GM18511 (cell line): ENCODE data around the gene RGMA.
A peak's percentile ranks its signal among the peaks of the same experiment; 100 is the strongest.

ENCODE experiments used
- ATAC-seq: cut with Tn5 transposase; IDR thresholded peaks from one replicate; pipeline ENCODE4 v1.9.1; 2021; ENCODE audit warnings: mild to moderate bottlenecking, moderate library complexity; ENCODE audit not compliant: unreplicated experiment

The RGMA gene, protein sequence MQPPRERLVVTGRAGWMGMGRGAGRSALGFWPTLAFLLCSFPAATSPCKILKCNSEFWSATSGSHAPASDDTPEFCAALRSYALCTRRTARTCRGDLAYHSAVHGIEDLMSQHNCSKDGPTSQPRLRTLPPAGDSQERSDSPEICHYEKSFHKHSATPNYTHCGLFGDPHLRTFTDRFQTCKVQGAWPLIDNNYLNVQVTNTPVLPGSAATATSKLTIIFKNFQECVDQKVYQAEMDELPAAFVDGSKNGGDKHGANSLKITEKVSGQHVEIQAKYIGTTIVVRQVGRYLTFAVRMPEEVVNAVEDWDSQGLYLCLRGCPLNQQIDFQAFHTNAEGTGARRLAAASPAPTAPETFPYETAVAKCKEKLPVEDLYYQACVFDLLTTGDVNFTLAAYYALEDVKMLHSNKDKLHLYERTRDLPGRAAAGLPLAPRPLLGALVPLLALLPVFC

DNA sequence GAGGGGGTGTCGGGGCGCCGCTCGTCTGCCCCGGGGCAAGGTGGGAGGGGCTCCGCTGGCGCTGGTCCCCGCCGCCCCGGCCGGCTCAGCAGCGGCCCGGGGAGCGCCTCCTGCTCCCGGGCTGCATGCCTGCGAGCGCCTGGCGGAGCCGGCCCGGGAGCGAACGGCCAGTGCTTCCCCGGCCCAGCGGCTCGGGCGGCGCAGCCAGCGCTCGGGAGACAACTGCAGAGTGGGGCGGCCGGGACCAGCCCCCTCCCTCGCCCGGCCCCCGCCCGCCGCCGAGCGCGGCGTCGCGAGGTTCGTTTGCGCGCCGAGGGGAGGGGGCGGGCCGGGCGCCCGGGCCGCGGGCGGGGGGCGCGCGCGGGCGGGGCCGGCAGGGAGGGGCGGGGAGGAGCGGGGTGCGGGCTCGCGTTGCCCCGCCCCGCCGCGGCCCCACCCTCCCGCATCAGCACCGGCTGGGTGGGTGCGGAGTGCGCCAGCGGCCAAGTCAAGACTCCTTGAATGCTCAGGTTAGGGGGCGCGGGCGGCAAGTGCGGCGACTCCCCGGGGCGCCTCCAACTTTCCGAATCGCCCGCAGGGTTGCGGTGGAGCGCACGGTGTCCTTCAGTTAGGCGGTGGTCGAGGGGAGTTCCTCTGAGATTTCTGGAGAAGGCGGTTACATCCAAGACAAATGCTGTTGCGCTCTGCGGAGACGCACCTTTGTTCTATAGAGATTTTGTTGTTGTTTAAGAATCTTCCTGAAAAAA, at the start of gene RGMA:
Gene RGMA, minus strand, starts transcription at position 231 of the 746 bp plus-strand sequence. CDS start 279 bp downstream, outside the sequence.
- peak; percentile 15 for ATAC-seq

DNA sequence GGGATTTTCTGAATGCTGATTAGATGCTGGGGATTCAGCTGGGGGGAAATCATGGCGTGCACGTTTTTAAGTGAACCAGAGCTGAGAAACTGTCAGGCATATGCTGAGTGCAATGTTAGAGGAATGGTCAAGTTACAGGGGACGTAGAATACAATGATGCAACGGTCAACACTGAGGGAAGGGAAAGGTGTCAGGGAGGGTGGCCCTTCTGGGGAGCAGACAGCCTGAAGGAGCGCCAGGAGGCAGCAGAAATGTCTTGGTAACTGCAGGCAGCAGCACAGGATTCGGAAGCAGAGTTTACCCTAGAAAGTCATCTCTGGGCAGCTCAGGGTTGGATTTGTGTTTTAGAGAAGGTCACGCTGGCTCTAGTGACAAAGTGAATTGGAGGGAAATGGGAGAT, 47.6 kb upstream of the RGMA start:
- ATAC-seq: no peak

DNA sequence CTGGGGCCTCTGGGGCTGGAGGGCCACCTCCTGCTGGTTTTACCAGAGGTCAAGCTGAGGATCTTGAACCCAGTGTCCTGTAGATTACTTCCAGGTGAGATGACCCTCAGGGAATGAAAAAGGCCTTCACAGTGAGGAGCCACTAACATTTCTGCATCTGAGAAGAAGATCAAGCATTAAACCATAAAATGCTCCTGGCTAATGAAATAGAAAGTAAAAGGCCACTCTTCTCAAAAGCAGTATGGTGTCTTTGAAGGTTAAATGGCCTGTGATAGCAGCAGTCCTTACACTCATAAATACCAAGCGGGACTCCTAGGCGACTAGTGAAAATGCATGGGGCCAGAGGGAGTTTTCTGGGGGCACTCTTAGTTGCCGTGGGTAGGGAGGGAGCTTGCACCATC, 47.0 kb upstream of the RGMA start:
- no peak for ATAC-seq

DNA sequence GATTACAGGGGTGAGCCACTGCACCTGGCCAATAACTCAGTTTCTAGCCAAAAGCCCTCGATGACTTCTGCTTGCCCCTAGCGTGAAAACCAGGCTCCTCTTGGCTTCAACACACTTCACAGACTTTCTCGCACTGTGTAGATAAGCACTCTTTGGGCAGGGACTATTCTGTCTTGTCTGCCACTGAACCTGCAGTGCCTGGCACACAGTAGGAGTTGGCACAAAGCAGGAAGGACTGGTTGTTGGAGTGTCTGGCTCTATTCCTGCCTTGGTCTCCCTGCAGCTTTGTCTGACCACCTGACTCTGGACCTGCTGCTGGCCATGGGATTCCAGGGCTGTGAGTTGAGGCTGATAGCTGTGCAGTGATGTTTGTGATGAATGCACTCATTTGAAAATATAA, 46.4 kb upstream of the RGMA start:
- no peak for ATAC-seq

DNA sequence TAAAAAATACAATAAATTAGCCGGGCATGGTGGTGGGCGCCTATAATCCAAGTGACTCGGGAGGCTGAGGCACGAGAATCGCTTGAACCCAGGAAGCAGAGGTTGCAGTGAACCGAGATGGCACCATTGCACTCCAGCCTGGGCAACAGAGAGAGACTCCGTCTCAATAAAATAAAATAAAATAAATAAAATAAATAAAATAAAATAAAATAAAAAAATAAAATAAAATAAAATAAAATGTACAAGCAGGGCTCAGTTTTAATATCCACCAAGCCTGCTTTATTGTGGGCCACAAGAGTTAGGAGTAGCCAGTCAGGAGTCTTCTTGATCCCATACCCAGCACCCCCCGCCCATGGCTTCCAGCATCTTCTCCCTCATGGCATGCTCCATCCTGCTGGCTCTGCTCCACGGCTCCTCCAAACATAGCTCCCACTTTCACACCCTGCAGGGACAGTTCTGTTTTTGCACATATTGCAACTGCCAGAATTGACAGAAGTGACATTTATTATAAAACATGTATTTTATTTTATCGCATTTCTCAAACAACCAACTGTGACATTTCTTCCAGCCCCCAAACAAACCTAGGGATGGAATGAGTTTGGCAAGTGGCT, 42.6 kb upstream of the RGMA start:
- no peak for ATAC-seq

DNA sequence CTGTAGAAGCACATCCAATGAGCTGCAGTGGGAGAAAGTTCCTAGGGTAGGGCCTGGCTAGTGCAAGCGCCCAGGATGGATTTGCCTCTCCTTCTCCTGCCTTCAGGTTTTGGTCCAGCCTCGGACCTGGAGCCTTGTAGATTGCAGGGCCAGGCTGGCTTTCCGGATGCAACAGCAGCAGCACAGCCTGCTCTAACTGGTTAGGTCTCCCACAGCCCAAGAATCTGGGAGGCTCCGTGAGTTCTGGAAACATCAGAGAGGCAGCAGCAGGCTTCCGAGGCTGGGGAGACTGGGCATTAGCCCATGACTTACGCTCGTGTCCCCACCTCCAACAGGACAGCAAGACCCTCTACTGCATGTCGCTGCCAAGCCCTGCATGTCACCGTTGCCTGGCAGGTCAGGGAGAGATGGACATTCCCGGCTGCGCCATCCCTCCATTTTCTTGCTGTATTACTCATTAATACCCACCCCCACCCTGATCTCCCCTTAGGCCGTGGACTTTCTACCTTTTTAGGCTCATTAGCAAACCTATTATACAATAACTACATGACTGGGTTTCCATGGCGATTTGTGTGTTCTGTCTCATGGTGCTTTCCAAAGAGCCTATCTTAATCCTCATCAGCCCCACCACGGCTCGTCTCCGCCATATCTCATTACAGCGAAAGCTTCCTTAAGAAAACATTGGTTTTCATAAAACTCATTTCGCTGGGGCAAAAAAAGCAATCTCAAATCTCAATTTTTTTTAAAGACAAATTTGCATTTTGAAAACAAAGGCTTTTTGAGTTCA, 40.9 kb upstream of the RGMA start:
- no peak for ATAC-seq

DNA sequence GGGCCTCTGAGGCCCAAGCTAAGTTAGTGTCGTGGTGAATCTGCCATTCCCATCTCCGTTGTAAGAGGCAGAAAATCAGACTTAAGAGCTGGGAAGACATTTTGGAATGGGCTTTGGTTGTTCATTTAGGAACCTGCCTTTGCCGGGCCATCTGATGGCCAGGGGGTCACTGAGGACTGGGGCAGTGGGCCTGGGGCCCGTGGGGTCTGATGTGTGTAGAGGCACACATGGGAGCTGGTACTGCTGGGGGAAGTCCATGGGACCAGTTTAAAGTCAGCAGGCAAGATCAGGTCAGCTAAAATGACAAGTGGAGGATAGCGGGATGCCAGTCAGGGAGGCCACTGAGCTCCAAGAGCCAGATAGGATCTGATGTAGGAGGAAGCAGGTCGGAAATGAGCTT, 38.3 kb upstream of the RGMA start:
- no peak for ATAC-seq

DNA sequence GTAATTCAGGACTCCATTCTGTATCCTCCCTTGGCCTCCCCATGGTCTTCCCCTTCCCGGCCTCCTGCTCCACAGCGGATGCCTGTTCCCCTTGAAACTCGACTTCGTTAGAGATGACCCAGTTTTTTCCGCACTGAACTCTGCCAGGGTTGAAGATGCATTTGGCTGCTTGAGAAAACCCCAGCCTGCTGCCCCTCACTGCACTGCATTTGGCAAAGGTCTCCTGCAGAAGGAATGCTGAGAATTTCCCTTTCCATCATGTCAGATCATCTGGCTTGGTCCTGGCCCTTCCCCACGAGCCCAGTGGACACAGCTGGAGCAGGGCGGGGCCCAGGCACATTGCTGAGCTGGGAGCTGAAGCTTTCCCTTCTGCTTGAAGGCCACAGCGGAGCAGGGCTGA, 37.6 kb upstream of the RGMA start:
- no peak for ATAC-seq

DNA sequence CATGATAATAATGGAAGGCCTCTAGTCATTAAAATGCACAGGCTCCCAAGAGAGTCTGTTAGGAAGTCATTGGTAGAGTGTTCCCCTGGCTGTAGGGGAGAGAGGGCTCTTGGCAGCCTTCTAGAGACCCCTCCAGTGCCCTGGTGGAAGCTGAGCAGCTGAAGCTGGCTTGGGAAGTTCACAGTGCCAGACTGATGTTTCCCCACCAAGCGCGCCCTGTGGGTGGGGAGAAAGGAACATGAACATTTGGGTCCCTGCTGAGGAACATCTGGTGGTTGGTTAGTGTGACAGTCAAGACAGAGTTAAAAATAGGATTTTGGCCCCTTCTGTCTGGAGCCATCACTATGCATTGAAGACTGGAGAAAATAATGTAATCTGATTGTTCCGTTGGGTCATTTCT, 37.1 kb upstream of the RGMA start:
- ATAC-seq: no peak

DNA sequence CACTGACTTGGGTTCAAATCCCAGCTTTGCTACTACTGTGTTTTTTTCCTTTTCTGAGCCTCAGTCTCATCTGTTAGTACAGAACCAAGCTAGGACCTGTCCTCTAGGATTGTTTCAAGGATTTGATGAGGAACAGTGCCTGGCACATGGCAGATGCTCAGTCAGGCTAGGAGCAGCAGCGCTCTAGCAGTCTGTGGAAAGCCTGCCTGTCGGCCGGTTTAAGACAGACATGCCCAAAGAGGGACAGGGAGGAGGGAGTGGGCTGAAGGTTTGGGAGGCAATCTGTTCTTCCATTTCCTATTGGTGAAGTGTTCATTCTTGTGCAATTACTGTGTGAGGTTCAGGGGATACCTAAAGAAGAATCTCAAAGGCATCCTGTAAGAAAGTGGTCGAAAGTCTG, 35.1 kb upstream of the RGMA start:
- no peak for ATAC-seq

DNA sequence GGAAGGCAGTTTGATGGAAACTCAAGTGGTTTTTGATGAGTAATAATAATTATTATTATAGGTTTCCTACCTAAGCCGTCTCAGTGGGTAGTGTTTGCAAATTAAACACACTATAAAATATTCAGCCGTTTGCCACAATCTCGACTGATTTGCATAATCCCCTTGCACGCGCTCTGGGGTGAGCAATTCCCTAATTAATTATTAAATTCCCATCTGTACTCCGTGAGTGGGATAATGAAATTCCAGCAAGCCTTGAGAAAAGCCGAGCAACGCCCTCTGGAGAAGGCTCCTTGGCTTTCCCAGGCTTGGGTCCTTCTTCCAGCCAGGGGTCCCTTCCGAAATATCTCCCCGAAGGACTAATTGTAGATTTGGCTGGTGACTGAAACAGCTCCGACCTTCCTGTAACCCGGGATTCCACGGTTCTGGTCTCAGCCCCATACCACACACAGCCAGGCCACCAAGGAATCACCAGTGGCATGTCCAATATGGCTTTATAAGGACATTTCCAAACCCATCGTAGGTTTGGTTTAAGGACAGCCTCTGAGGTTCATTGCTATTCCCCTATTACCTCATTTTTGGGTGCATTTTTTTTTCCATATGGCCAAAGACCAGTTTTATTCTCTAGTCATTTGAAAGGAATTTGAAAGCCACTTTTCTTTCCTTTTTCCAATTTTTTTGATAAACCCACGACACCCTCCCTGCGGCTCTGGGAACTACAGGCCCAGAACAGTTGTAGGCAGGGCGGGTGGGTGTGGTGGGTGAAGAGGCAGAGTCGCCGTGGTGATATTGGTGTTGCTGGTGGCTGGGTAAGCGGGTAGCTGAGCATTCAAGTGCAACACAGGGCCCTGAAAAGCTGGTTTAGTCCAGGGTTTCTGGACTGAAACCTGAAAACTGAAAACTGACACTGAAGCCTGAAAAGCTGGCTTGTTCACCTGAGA, 33.2 kb upstream of the RGMA start:
- no peak for ATAC-seq

DNA sequence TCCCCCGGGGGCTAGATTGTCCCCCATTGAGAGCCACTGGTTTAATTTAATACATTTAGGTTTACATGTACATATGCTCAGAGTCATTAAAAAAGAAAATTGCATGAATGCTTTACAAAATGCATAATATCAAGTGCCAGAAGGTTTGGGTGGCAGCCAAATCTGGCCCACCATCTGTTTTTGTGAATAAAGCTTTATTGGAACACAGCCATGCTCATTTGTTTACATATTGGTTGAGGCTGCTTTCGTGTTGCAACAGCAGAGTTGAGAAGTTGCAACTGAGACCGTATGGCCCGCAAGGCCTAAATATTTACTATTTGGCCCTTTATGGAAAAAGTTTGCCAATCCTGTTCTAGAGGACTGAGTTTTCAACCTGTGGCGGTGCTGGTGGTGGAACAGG, 32.1 kb upstream of the RGMA start:
- ATAC-seq: no peak

DNA sequence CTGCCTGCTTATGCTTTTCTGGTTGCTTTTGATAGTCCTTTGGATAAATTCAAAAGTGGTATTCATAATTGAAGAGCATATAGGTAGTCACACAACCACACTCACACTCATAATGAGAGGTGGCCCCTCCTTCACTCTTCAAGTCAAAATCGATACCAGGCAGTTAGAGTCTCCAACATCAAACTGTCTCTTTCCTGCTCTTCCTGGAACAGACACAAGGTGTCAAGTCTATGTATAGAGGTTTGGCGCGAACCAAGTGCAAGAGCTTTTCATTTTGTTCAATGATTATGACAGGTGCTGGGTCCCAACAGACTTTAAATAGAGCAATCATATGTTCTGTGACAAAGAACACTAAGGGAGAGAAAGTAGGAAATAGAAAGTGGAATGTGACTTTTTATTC, 29.9 kb upstream of the RGMA start:
- no peak for ATAC-seq

DNA sequence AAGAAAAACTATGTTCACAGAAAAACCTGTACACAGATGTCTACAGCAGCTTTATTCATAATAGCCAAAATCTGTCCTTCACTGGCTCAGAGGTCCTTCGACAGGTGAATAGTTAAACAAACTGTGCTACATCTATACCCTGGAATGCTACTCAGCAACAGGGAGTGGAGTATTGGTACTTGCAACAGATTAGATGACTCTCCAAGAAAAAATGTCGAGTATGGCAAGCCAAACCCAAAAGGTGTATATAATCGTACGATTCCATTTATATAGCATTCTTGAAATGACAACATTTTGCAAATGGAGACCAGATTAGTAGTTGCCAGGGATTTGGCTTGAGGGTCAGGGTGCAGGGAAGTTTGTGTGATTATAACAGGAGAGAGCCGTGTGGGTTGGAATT, 22.4 kb upstream of the RGMA start:
- ATAC-seq: no peak

DNA sequence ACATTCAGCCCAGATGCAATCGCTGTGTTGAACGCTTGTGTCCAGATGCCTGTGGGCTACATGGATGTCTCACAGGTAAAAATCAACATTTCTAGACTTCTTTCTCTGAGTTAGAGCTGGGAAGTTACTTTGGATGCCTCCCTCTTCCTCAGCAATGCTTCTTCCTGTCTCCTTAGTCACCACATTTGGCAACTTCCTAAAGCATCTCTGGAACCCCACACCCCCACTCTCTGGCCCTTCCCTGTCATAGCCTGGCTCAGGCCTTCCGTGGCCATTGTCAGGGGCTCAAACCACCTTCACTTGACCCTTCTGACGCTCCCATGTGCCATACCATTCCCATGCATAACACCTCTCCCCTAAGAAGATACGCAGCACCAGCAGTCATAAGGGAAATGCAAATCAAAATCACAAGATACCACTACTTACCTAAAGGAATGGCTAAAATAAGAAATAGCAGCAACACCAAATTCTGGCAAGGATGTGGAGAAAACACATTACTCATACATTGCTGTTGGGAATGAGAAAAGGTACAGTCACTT, 21.6 kb upstream of the RGMA start:
- ATAC-seq: no peak

DNA sequence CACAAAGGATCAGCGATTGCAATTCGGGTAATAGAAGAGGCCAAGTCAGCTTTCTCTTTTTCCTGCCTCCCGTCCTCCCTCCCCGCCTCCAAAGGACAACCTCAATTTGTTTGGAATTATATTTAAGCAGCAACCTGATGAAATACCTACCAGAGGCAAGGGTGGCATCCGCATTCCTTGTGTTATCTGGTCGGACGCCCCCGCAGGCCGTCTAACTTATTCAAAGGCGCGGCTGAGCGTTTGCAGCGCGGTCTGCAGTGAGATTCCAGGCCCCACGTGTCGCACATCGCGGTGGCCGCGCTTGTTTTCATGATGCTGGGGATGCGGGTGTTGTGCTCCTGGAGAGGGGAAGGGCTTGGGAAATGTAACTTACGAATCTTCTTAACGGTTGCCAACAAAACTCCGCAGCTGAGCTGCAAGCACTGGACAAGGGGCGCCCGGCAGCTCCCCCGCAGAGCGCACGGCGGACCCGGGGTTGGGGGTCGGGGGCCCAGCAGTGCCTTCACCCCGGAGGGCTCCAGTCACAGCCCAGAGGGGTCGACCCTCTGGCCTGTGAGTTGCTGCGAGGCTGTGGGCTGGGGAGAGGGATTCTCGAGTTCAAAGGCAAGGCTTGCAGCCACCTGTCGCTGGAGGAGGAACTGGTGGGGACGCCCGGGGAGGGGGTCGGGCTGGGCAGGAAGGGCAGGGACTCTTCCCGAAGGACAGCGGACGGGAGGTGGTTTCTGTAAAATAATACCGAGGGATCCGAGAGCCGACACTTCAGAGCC, 20.5 kb upstream of the RGMA start:
- ATAC-seq: no peak

DNA sequence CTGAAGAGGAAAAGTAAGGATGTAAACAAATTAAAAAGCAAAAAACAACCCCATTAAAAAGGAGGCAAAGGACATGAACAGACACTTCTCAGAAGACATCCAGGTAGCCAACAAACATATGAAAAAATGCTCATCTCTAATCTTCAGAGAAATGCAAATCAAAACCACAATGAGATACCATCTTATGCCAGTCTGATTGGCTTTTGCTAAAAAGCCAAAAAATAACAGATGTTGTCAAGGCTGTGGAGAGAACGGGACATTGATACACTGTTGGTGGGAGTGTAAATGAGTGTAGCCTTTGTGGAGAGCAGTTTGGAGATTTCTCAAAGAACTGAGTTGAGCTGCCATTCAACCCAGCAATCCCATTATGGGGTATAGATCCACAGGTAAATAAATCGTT, 18.6 kb upstream of the RGMA start:
- ATAC-seq: no peak

DNA sequence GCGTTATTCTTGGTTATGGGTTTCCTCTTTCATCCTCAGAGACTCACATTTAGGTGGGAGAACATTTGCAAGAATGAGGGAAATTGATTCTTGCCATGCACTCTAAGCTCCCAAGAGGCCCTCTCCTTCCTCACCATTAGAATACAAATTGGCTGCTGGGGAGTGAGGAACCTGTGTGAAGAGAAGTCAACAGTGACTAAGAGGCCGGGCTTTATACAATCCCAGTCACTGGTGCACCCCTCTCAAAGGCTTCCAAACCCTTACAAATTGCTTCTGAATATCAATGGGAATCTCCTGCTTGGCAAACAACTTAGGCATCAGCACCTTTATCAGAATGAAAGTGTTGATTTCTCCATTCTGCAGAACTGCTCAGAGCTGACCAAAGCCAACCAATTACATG, 16.5 kb upstream of the RGMA start:
- no peak for ATAC-seq

DNA sequence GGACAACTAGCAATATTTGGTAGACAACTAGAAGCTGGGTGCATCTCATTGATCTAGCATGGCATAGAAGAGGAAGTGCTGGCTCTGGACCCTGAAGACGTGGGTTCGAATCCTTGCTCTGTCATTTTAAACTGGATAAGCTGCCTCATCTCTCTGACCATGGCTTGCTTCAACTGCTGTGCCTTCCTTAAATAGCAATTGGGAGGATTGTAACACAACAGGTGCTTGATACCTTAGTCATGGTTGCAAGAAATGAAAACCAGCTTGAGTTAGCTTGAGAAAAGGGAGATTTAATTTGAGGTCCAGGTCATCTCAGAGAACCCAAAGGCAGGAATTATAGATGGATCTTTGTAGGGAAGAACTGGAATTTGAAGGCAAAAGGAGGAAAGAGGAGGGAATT, 14.8 kb upstream of the RGMA start:
- ATAC-seq: no peak
